Upper lobe of left lung (tissue), 6 donors: ENCODE data around the gene SMPX. TPM values are rescaled to one million over a fixed set of nuclear protein-coding genes. Genes with fewer than 3 reads are reported as not detected.

ENCODE experiments used
- ATAC-seq, 2 donors: fragments of 200-7000 bp; cut with Tn5 transposase; one replicate each; pipeline ENCODE4 v1.9.1; 2022; ENCODE audit warnings: mild to moderate bottlenecking in 2 of 2, moderate library complexity in 2 of 2; ENCODE audit not compliant: low FRiP score in 2 of 2
- DNase-seq, 2 donors: peaks; one replicate each; pipeline ENCODE4 v3.0.0-alpha.2; 2019 to 2020
- H3K27ac ChIP-seq, 4 donors: fragments of 200-600 bp; sonication (generic); one replicate each; pipeline ENCODE4 v1.5.1; 2016 to 2019
- H3K27me3 ChIP-seq, 4 donors: fragments of 200-600 bp; sonication (generic); one replicate each; pipeline ENCODE4 v1.5.1; 2017 to 2019
- H3K36me3 ChIP-seq, 4 donors: fragments of 200-600 bp; sonication (generic); one replicate each; pipeline ENCODE4 v1.5.1; 2016 to 2019
- H3K4me1 ChIP-seq, 4 donors: fragments of 200-600 bp; sonication (generic); one replicate each; pipeline ENCODE4 v1.5.1; 2018 to 2019
- H3K4me3 ChIP-seq, 4 donors: fragments of 200-600 bp; sonication (generic); one replicate each; pipeline ENCODE4 v1.5.1; 2017 to 2019; ENCODE audit warnings: mild to moderate bottlenecking in 2 of 4, moderate library complexity in 1 of 4
- H3K9me3 ChIP-seq, 4 donors: fragments of 200-600 bp; sonication (generic); one replicate each; pipeline ENCODE4 v1.5.1; 2018 to 2019
- EP300 ChIP-seq, 4 donors: sonication (generic); formaldehyde crosslinking; IDR thresholded peaks; one replicate each; pipeline ENCODE4 v1.5.1; 2017; ENCODE audit warnings: antibody characterized with exemption in 4 of 4, control low read depth in 2 of 4
- POLR2A ChIP-seq, 4 donors: fragments of 450-650 bp; IDR thresholded peaks; one replicate each; pipeline ENCODE4 v1.5.1; 2016 to 2017; ENCODE audit warnings: antibody characterized with exemption in 4 of 4, mild to moderate bottlenecking in 2 of 4
- POLR2AphosphoS5 ChIP-seq, 2 donors: sonication (generic); formaldehyde crosslinking; IDR thresholded peaks; one replicate each; pipeline ENCODE4 v1.5.1; 2017; ENCODE audit warnings: antibody characterized with exemption in 2 of 2
- WGBS, 2 donors: methylation state at CpG; one replicate each; pipeline ENCODE4 v1.1.5; 2017 to 2018; 5-methylcytosine and 5-hydroxymethylcytosine counted together
- total RNA-seq, 6 donors: library from RNA; depleted of rRNA in 4 of 6; stranded (reverse); fragments of >200 nt in 4 of 6; gene quantifications; one replicate each; pipeline versions ENCODE4 v1.1.0 to v1.2.1, GENCODE V29; 2016 to 2021
- TF ChIP-seq, protein P1 (sequence below), 6 experiments: fragments of 450-650 bp in 4 of 6; fragments of 200-600 bp in 2 of 6; sonication (generic) in 2 of 6; IDR thresholded peaks; one replicate each; pipeline ENCODE4 v1.5.1; 2016 to 2019; ENCODE audit warnings: antibody characterized with exemption in 6 of 6
- donor health status: DM: no; HTN: no; CAD: no; lungs with moderate emphysema.
- donor health status: DM: no; HTN: yes; CAD: no; lungs with severe emphysema.

The SMPX gene
- total RNA-seq, 6 donors from 2014 or later: 2.4 TPM; not detected in 5

DNA sequence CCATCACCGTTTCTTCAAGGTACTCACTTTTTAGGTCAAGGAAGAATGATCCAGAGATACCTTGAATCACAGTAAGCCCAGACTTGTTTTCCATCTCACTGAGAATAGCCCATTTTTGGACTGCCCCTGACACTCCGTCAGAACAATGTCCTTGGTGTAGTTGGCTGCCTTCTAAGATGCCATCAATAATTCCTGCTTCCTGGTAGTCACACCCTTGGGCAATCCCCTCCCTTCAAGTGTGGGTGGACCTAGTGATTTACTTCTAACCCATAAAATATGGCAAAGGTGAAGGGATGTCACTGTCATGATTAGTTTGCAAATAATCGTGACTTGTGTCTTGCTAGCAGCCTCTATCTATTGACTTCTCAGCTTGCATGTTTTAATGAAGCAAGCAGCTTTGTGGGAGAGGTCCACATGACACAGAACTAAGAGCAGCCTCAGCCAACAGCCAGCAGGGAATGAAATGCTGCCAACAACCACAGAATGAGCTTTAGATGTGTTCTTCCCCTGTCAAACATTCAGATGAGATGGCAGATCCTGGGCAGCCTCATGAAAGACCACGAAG lies 79.8 kb downstream of the SMPX start:
- no peak for DNase-seq
- Histone ChIP-seq H3K36me3 (no peaks in the 10 kb centered on the region), H3K27me3 (no peaks in the 10 kb centered on the region), H3K4me1 (no peaks in the 10 kb centered on the region), H3K27ac (no peak overlapping the region), H3K9me3 (no peaks in the 10 kb centered on the region), H3K4me3 (no peak overlapping the region)
- no peak for ATAC-seq
- 60 to 71% methylated on average over 4 of the region's 4 CpGs for WGBS, 2 donors
- TF ChIP-seq, protein P1, sequence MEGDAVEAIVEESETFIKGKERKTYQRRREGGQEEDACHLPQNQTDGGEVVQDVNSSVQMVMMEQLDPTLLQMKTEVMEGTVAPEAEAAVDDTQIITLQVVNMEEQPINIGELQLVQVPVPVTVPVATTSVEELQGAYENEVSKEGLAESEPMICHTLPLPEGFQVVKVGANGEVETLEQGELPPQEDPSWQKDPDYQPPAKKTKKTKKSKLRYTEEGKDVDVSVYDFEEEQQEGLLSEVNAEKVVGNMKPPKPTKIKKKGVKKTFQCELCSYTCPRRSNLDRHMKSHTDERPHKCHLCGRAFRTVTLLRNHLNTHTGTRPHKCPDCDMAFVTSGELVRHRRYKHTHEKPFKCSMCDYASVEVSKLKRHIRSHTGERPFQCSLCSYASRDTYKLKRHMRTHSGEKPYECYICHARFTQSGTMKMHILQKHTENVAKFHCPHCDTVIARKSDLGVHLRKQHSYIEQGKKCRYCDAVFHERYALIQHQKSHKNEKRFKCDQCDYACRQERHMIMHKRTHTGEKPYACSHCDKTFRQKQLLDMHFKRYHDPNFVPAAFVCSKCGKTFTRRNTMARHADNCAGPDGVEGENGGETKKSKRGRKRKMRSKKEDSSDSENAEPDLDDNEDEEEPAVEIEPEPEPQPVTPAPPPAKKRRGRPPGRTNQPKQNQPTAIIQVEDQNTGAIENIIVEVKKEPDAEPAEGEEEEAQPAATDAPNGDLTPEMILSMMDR (IDR thresholded peaks at IDR 0.05): no peak
- no peak for TF ChIP-seq POLR2AphosphoS5 (IDR thresholded peaks at IDR 0.05)
- TF ChIP-seq POLR2A (IDR thresholded peaks at IDR 0.05): no peak
- no peak for TF ChIP-seq EP300 (IDR thresholded peaks at IDR 0.05)

DNA sequence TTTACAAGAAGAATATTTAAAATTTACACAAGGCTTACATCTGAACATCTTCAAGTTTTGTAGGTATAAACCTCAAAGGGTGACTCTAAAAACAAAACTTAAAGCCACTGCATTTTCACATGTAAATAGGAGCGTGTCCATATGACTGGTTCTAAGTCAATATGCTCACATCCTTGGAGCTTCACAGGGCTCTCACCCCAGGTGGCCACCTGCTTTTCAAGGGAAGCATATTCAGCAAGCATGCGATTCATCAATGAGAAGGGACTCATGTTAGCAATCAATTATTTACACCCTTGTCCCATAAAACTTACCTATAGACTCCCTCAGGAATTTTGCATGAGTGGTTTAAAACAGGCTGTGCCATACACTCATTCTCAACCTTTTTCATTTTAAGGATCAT lies 82.0 kb downstream of the SMPX start:
- WGBS, 2 donors: 49 to 51% methylated on average over 2 of the region's 2 CpGs
- TF ChIP-seq POLR2AphosphoS5 (IDR thresholded peaks at IDR 0.05) (no peak), POLR2A (IDR thresholded peaks at IDR 0.05) (no peak), EP300 (IDR thresholded peaks at IDR 0.05) (no peak)
- TF ChIP-seq, protein P1 (IDR thresholded peaks at IDR 0.05): no peak
- Histone ChIP-seq H3K4me1 (no peaks in the 10 kb centered on the region), H3K27ac (no peak overlapping the region), H3K36me3 (no peaks in the 10 kb centered on the region), H3K27me3 (no peaks in the 10 kb centered on the region), H3K9me3 (no peaks in the 10 kb centered on the region), H3K4me3 (no peak overlapping the region)
- ATAC-seq (no peak), DNase-seq (no peak)

DNA sequence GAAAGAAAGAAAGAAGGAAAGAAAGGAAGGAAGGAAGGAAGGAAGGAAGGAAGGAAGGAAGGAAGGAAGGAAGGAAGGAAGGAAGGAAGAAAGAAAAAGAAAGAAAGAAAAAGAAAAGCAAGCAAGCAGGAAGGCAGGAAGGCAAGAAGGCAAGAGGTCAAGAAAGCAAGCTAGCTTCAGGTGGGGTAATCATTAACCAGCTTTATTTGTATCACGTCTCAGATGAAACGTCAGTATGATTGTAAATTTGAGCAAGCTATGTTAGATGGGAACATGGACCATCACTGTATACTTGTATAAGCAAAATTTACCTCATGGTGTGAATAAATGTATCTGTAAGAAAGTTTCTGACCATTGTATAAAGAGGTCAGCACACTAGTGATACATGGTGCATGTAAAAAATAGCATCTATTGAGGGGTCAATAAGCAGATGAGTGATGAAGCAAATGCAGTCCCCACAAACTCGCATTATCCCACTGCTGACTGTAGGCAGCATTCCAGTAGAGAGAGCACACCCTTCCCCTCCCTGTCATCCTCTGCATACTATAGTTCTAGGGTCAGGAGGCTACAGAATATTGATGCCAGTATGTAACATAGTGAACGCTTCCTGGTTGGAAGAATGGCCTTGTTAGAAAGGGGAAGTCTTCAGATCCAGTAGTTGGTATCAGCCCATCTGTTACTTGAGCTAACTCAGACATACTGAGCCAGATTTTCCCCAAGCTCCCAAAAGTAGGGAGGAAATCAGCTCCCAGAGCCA lies 83.3 kb downstream of the SMPX start:
- DNase-seq (no peak), ATAC-seq (no peak)
- Histone ChIP-seq H3K36me3 (no peaks in the 10 kb centered on the region), H3K27me3 (no peaks in the 10 kb centered on the region), H3K4me3 (no peak overlapping the region), H3K4me1 (no peaks in the 10 kb centered on the region), H3K27ac (no peak overlapping the region), H3K9me3 (no peaks in the 10 kb centered on the region)
- TF ChIP-seq, protein P1 (IDR thresholded peaks at IDR 0.05): no peak
- no peak for TF ChIP-seq EP300 (IDR thresholded peaks at IDR 0.05)
- no peak for TF ChIP-seq POLR2A (IDR thresholded peaks at IDR 0.05)
- no peak for TF ChIP-seq POLR2AphosphoS5 (IDR thresholded peaks at IDR 0.05)
- 62 to 81% methylated on average over 4 of the region's 4 CpGs for WGBS, 2 donors

DNA sequence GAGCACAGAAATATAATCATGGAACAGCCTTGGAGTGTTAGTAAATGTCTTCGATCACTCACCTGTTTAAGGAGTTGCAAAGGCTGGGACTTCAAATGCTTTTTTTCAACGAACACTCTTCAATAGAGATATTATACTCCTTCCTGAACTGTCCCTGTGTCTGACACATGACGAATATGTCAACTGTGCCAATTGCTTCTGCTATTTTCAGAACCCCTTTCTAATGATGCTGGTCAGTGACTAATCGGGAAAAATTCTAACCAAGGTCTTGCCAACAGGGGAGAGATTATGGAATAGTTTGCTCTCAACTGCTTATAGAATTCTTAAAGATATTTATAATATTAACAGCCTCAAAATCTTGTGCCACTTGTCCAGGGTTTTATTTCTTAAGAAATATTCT lies 91.2 kb downstream of the SMPX start:
- TF ChIP-seq POLR2A (IDR thresholded peaks at IDR 0.05) (no peak), EP300 (IDR thresholded peaks at IDR 0.05) (no peak), POLR2AphosphoS5 (IDR thresholded peaks at IDR 0.05) (no peak)
- TF ChIP-seq, protein P1 (IDR thresholded peaks at IDR 0.05): no peak
- no peaks in the 10 kb centered on the region for H3K9me3 ChIP-seq
- H3K27ac ChIP-seq: no peak overlapping the region
- no peak for DNase-seq
- no peaks in the 10 kb centered on the region for H3K4me1 ChIP-seq
- 67 to 87% methylated on average over 4 of the region's 4 CpGs for WGBS, 2 donors
- no peaks in the 10 kb centered on the region for H3K36me3 ChIP-seq
- no peaks in the 10 kb centered on the region for H3K27me3 ChIP-seq
- no peak for ATAC-seq
- H3K4me3 ChIP-seq: no peak overlapping the region
